OCI-LY3 (cell line): ENCODE data around the gene RNF212B.
A peak's percentile ranks its signal among the peaks of the same experiment; 100 is the strongest.

Experiments
- H2AFZ ChIP-seq: fragments of 200-600, 300-600 bp; shearing (Covaris generic); 2 replicates; pipeline ENCODE4 v1.6.0; 2014; ENCODE audit warnings: antibody characterized with exemption, low read depth, low read length
- H3K27ac ChIP-seq: fragments of 200-600, 300-600 bp; sonication (generic); 2 replicates; pipeline ENCODE4 v1.5.1; 2014; ENCODE audit warnings: mild to moderate bottlenecking, low read length, moderate library complexity, mixed read lengths
- H3K27me3 ChIP-seq: fragments of 200-600, 300-600 bp; sonication (generic); 2 replicates; pipeline ENCODE4 v1.6.1; 2014; ENCODE audit warnings: low read depth, low read length, mixed read lengths
- H3K36me3 ChIP-seq: fragments of 200-600, 300-600 bp; sonication (generic); replicated peaks from 2 replicates; pipeline ENCODE3; 2014; ENCODE audit warnings: low read depth, low read length, mixed read lengths
- H3K4me1 ChIP-seq: fragments of 300-600, 200-600 bp; sonication (generic); 2 replicates; pipeline ENCODE4 v1.6.1; 2014; ENCODE audit warnings: low read length, mixed read lengths
- H3K4me2 ChIP-seq: fragments of 200-600, 300-600 bp; sonication (generic); 2 replicates; pipeline ENCODE4 v1.6.1; 2014; ENCODE audit warnings: low read length, mixed read lengths
- H3K4me3 ChIP-seq: fragments of 300-600, 200-600 bp; sonication (generic); 2 replicates; pipeline ENCODE4 v1.5.1; 2014; ENCODE audit warnings: antibody characterized with exemption, mild to moderate bottlenecking, low read length, moderate library complexity
- H3K79me2 ChIP-seq: fragments of 300-600, 200-600 bp; shearing (Covaris generic); 2 replicates; pipeline ENCODE4 v1.6.1; 2014; ENCODE audit warnings: mild to moderate bottlenecking, low read length, mixed read lengths
- H3K9ac ChIP-seq: fragments of 300-600, 200-600 bp; shearing (Covaris generic); 2 replicates; pipeline ENCODE4 v1.6.0; 2014; ENCODE audit warnings: mild to moderate bottlenecking, low read length, moderate library complexity
- H3K9me3 ChIP-seq: fragments of 200-600, 300-600 bp; shearing (Covaris generic); 2 replicates; pipeline ENCODE4 v1.6.1; 2014; ENCODE audit warnings: low read length, mixed read lengths; ENCODE audit not compliant: insufficient read depth
- H4K20me1 ChIP-seq: fragments of 200-600, 300-600 bp; sonication (generic); 2 replicates; pipeline ENCODE4 v1.6.1; 2016; ENCODE audit warnings: low read length, mixed read lengths; ENCODE audit not compliant: insufficient read depth
- CTCF ChIP-seq: fragments of 200-600, 300-600 bp; sonication (generic); IDR thresholded peaks from 2 replicates; pipeline ENCODE4 v1.5.1; 2014; ENCODE audit warnings: antibody characterized with exemption, low read length, low read depth
- EZH2phosphoT487 ChIP-seq: fragments of 200-600 bp; shearing (Covaris generic); IDR thresholded peaks from 2 replicates; pipeline ENCODE4 v1.6.1; 2018; ENCODE audit warnings: antibody characterized with exemption, mixed run types, low read depth

The RNF212B gene

GRCh38 chr14:23301288-23301968 is 63.7 kb downstream of the RNF212B start:
- TF ChIP-seq CTCF (peak; percentile 68), EZH2phosphoT487 (no peak)
- H3K9me3 ChIP-seq: no peaks in the 10 kb centered on the region
- peak overlapping the region; percentile 94 for H3K4me3 ChIP-seq
- peaks cover 26% of the 10 kb centered on the region for H3K36me3 ChIP-seq
- peak overlapping the region; percentile 43; the same call in 1 of the 2 replicates for H2AFZ ChIP-seq
- H3K79me2 ChIP-seq: peaks cover 12% of the 10 kb centered on the region
- no peaks in the 10 kb centered on the region for H3K27me3 ChIP-seq
- no peaks in the 10 kb centered on the region for H4K20me1 ChIP-seq
- H3K27ac ChIP-seq: peak overlapping the region; percentile 75
- peak overlapping the region; percentile 84 for H3K9ac ChIP-seq
- H3K4me2 ChIP-seq: peak overlapping the region; percentile 84
- peaks cover 31% of the 10 kb centered on the region for H3K4me1 ChIP-seq

GRCh38 chr14:23301969-23302289 is 64.2 kb downstream of the RNF212B start:
- no peak for TF ChIP-seq EZH2phosphoT487
- TF ChIP-seq CTCF: no peak
- Histone ChIP-seq H3K4me2 (peak overlapping the region; percentile 84), H4K20me1 (no peaks in the 10 kb centered on the region), H3K79me2 (peaks cover 12% of the 10 kb centered on the region), H3K4me1 (peaks cover 31% of the 10 kb centered on the region), H2AFZ (peak overlapping the region; percentile 43; the same call in 1 of the 2 replicates), H3K4me3 (peak overlapping the region; percentile 88), H3K9ac (peak overlapping the region; percentile 83), H3K27me3 (no peaks in the 10 kb centered on the region), H3K36me3 (peaks cover 21% of the 10 kb centered on the region), H3K9me3 (no peaks in the 10 kb centered on the region), H3K27ac (peak overlapping the region; percentile 75)

- TF ChIP-seq EZH2phosphoT487: no peak
- Histone ChIP-seq H3K4me1 (peaks cover 37% of the 10 kb centered on the region), H3K36me3 (peaks cover 15% of the 10 kb centered on the region), H3K79me2 (peaks cover 18% of the 10 kb centered on the region), H3K4me3 (peak within 1 kb of the TSS; percentile 88), H2AFZ (peak within 1 kb of the TSS; percentile 62), H3K9me3 (no peaks in the 10 kb centered on the region), H3K9ac (peak within 1 kb of the TSS; percentile 83), H3K27me3 (no peaks in the 10 kb centered on the region), H3K27ac (peak within 1 kb of the TSS; percentile 75), H4K20me1 (no peaks in the 10 kb centered on the region), H3K4me2 (peak within 1 kb of the TSS; percentile 84)
These were observed 64.8 kb downstream of the RNF212B start, which contains the start of gene PPP1R3E for GRCh38 chr14:23302290-23303225. Gene PPP1R3E (minus strand): TSS chr14:23302859. CDS start chr14:23302576, 283 bp downstream.

GRCh38 chr14:23306412-23307145 is 68.8 kb downstream of the RNF212B start, which contains the start of gene BCL2L2:
Gene BCL2L2 (plus strand): TSS chr14:23306833. CDS start chr14:23307768, 935 bp downstream.
- peak within 1 kb of the TSS; percentile 89 for H3K9ac ChIP-seq
- H3K9me3 ChIP-seq: no peaks in the 10 kb centered on the region
- H3K4me2 ChIP-seq: peak within 1 kb of the TSS; percentile 94
- no peaks in the 10 kb centered on the region for H4K20me1 ChIP-seq
- H3K79me2 ChIP-seq: peaks cover 10% of the 10 kb centered on the region
- peaks cover 5% of the 10 kb centered on the region for H3K36me3 ChIP-seq
- TF ChIP-seq EZH2phosphoT487: no peak
- TF ChIP-seq CTCF: no peak
- H3K4me3 ChIP-seq: peak within 1 kb of the TSS; percentile 96
- H3K27me3 ChIP-seq: no peaks in the 10 kb centered on the region
- H2AFZ ChIP-seq: peak within 1 kb of the TSS; percentile 87
- H3K4me1 ChIP-seq: peaks cover 16% of the 10 kb centered on the region
- no peak within 1 kb of the TSS for H3K27ac ChIP-seq
